ENCODE measurements around the gene CPNE5. TPM values are rescaled to one million over a fixed set of nuclear protein-coding genes. Genes with fewer than 3 reads are reported as not detected.
A peak's percentile ranks its signal among the peaks of the same experiment; 100 is the strongest.

Gene CPNE5
- total RNA-seq, 1 donor from 2014 or later: 0.54 TPM

DNA sequence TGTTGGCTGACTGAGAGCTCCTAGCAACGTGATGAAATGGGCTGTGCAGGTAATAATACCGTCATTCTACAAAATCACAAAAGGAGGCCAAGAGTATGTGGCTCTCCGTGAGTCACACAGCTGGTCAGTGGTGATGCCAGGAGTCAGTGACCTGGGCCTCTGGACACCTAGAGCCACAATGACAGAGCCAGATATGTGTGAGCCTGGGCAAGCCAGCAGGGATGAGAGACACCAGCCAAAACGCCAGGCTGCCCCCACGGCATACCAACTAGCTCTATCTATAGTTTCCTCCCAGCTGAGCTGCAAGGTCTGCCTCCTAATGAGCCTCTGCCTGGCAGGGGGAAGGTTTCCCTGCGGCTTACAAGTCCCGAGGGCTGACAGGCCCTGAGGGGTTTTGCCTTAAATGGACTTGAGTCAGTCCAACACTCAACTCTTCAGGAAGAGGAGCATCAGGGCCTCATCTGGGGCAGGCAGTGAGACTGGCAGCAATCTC is 70.0 kb downstream of the CPNE5 start:
- Mint-ChIP-seq H3K27me3 (ENCODE audit: insufficient read depth) (no peaks in the 10 kb centered on the region), H3K9me3 (no peaks in the 10 kb centered on the region), H3K4me1 (ENCODE audit: low read depth) (peaks cover 45% of the 10 kb centered on the region), H3K4me3 (peak overlapping the region; percentile 61), H3K27ac (peak overlapping the region; percentile 90), H3K36me3 (ENCODE audit: low read depth) (peaks cover 2% of the 10 kb centered on the region)
- intact Hi-C loops (cut with micrococcal nuclease): loop anchor here (1.0 kb wide), 1 partner anchor 14 kb away; no protein-coding TSS in a partner anchor
- DNase-seq (ENCODE audit: low spot score): no peak

DNA sequence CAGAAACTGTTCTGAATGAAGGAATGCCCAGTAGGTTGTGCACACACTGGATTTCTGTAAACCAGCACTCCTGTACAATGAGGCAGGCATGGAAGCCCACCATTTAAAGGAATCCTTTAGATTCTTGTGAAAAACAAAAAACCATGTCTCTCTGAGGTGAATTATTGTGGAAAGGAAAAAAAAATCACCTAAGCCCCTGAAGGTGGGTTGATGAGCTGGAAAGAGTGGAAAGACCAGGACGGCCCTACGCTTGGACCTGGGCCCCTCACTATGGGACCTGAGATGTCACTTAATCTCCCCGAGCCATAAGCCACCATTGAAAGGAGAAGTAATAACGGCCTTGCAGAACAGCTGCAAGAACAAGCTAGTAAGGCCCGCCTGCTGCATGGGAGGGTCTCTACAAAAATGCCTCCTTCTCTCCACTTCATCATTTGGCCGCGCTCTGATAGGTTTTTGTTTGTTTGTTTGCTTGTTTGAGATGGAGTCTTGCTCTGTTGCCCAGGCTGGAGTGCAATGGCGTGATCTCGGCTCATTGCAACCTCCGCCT is 72.8 kb downstream of the CPNE5 start:
- DNase-seq (ENCODE audit: low spot score): no peak
- no peak overlapping the region for H3K27ac Mint-ChIP-seq
- peaks cover 2% of the 10 kb centered on the region for H3K36me3 Mint-ChIP-seq (ENCODE audit: low read depth)
- H3K4me3 Mint-ChIP-seq: no peak overlapping the region
- H3K4me1 Mint-ChIP-seq (ENCODE audit: low read depth): peaks cover 45% of the 10 kb centered on the region
- H3K9me3 Mint-ChIP-seq: no peaks in the 10 kb centered on the region
- intact Hi-C loops (cut with micrococcal nuclease): loop anchor here (1.0 kb wide), 6 partner anchors 16 to 444 kb away; partner anchors contain the start of gene C6orf89
- no peaks in the 10 kb centered on the region for H3K27me3 Mint-ChIP-seq (ENCODE audit: insufficient read depth)

- no peak overlapping the region for H3K4me3 Mint-ChIP-seq
- no peak overlapping the region for H3K27ac Mint-ChIP-seq
- no peaks in the 10 kb centered on the region for H3K9me3 Mint-ChIP-seq
- intact Hi-C loops (cut with micrococcal nuclease): loop anchor here (1.0 kb wide), 6 partner anchors 17 to 445 kb away; partner anchors contain the start of gene C6orf89
- H3K36me3 Mint-ChIP-seq (ENCODE audit: low read depth): peaks cover 2% of the 10 kb centered on the region
- no peaks in the 10 kb centered on the region for H3K27me3 Mint-ChIP-seq (ENCODE audit: insufficient read depth)
- peaks cover 39% of the 10 kb centered on the region for H3K4me1 Mint-ChIP-seq (ENCODE audit: low read depth)
- DNase-seq (ENCODE audit: low spot score): peak; percentile 79
These were observed 73.4 kb downstream of the CPNE5 start for GRCh38 chr6:36765594-36766398.

DNA sequence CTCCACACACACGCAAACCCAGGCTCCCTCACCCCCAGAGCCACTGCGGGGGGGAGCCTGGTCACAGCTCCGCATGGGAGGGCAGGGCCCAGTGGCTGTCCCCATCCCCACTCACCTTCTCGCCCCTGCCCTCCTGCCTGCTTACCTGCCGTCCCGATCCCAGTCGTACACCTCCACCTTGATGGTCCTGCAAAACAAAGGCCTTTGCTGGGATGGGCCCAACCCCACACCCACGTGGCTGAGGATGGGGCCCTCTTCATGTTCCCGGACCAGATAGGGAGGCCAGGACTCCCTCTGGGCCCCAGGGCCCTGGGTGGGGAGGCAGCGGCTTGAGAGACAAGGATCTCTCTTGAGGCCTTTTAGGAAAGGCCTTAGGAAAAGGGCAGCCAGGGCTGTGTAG is 74.1 kb downstream of the CPNE5 start:
- H3K27me3 Mint-ChIP-seq (ENCODE audit: insufficient read depth): no peaks in the 10 kb centered on the region
- H3K4me1 Mint-ChIP-seq (ENCODE audit: low read depth): peaks cover 33% of the 10 kb centered on the region
- no peak for DNase-seq (ENCODE audit: low spot score)
- no peaks in the 10 kb centered on the region for H3K9me3 Mint-ChIP-seq
- peaks cover 2% of the 10 kb centered on the region for H3K36me3 Mint-ChIP-seq (ENCODE audit: low read depth)
- H3K27ac Mint-ChIP-seq: no peak overlapping the region
- intact Hi-C loops (cut with micrococcal nuclease): no loop called here
- no peak overlapping the region for H3K4me3 Mint-ChIP-seq

GRCh38 chr6:36762123-36762522 is 77.1 kb downstream of the CPNE5 start:
- H3K27ac Mint-ChIP-seq: no peak overlapping the region
- peaks cover 29% of the 10 kb centered on the region for H3K4me1 Mint-ChIP-seq (ENCODE audit: low read depth)
- H3K36me3 Mint-ChIP-seq (ENCODE audit: low read depth): peaks cover 2% of the 10 kb centered on the region
- no peak overlapping the region for H3K4me3 Mint-ChIP-seq
- no peaks in the 10 kb centered on the region for H3K9me3 Mint-ChIP-seq
- no peak for DNase-seq (ENCODE audit: low spot score)
- intact Hi-C loops (cut with micrococcal nuclease): no loop called here
- no peaks in the 10 kb centered on the region for H3K27me3 Mint-ChIP-seq (ENCODE audit: insufficient read depth)

DNA sequence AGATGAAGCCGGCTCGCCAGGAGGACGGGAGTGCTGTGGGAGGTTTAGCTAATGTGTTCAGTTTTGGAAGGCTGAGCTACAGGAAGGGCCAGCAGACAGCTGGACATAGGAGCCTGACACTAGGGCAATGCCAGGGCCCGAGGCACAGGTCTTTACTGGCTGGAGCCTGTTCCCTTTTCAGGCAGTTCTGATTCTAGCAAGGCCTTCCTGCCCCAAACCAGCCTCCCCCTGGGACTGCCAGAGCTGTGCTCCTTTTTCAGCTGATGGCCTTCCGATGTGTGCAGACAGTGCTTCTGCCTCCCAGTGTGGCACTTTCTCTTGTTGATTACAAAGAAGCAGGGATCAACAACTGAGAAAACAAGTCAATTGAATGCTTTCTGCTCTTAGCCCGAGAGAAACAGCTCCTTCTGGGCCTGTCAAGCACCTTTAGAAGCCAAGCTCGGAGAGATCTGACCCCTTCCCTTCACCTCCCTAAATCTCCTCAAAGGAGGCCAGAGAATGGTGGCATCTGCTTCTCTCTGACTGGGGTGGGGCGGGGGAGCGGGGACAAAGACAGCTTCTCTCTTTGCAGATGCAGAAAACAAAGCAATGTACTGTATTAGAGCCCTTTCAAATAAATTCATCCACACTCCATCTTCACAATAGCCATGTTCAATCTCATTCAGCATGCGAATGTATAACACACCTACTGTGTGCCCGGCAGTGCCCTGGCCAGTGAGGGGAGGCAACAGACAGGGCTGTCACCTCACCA is 78.4 kb downstream of the CPNE5 start:
- Mint-ChIP-seq H3K4me1 (ENCODE audit: low read depth) (peaks cover 35% of the 10 kb centered on the region), H3K27ac (no peak overlapping the region), H3K27me3 (ENCODE audit: insufficient read depth) (no peaks in the 10 kb centered on the region), H3K36me3 (ENCODE audit: low read depth) (no peaks in the 10 kb centered on the region), H3K4me3 (no peak overlapping the region), H3K9me3 (no peaks in the 10 kb centered on the region)
- DNase-seq (ENCODE audit: low spot score): no peak
- intact Hi-C loops (cut with micrococcal nuclease): no loop called here

GRCh38 chr6:36759148-36759759 is 80.0 kb downstream of the CPNE5 start:
- no peaks in the 10 kb centered on the region for H3K9me3 Mint-ChIP-seq
- no peaks in the 10 kb centered on the region for H3K27me3 Mint-ChIP-seq (ENCODE audit: insufficient read depth)
- intact Hi-C loops (cut with micrococcal nuclease): loop anchor here (1.0 to 5.0 kb wide), 11 partner anchors 24 to 448 kb away; partner anchors contain the start of genes KCTD20, PIM1, PXT1 and STK38
- H3K27ac Mint-ChIP-seq: peak overlapping the region; percentile 61
- no peak overlapping the region for H3K4me3 Mint-ChIP-seq
- DNase-seq (ENCODE audit: low spot score): peak; percentile 76
- H3K4me1 Mint-ChIP-seq (ENCODE audit: low read depth): peaks cover 49% of the 10 kb centered on the region
- H3K36me3 Mint-ChIP-seq (ENCODE audit: low read depth): peaks cover 4% of the 10 kb centered on the region

DNA sequence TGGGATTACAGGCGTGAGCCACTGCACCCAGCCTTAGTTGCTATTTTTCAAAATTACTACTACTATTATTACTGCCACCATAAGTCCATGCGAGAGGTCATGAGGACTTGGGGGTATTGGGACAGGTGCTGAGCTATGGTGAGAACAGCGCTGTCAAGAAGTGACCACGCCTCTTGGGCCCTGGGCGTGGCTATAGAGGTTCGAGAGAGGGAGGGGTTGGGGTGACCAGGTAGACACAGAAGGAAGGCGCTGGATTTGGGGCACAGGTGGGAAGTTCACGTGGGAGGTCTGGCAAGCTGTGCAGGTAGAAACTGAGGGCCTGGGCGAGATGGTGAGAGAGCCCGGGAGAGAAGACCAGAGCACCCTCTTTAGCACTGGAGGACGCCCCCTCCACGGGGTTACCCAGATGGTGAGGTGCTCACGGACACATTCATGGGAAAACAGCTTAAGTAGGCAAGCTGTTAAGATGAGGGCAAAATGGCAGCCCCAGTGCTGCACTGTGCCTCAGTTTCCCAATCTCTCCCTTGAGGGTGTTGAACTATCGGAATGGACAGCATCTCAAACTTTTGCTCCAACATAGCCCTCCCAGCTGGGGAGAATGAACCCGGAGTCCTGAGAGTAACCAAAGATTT is 80.6 kb downstream of the CPNE5 start:
- no peaks in the 10 kb centered on the region for H3K9me3 Mint-ChIP-seq
- H3K4me1 Mint-ChIP-seq (ENCODE audit: low read depth): peaks cover 55% of the 10 kb centered on the region
- H3K4me3 Mint-ChIP-seq: no peak overlapping the region
- intact Hi-C loops (cut with micrococcal nuclease): loop anchor here (1.0 to 5.0 kb wide), 11 partner anchors 23 to 449 kb away; partner anchors contain the start of genes KCTD20, PIM1, PXT1 and STK38
- H3K27ac Mint-ChIP-seq: no peak overlapping the region
- no peak for DNase-seq (ENCODE audit: low spot score)
- no peaks in the 10 kb centered on the region for H3K27me3 Mint-ChIP-seq (ENCODE audit: insufficient read depth)
- H3K36me3 Mint-ChIP-seq (ENCODE audit: low read depth): peaks cover 4% of the 10 kb centered on the region

GRCh38 chr6:36757943-36758508 is 81.2 kb downstream of the CPNE5 start:
- Mint-ChIP-seq H3K4me1 (ENCODE audit: low read depth) (peaks cover 61% of the 10 kb centered on the region), H3K4me3 (no peak overlapping the region), H3K27ac (no peak overlapping the region), H3K27me3 (ENCODE audit: insufficient read depth) (no peaks in the 10 kb centered on the region), H3K36me3 (ENCODE audit: low read depth) (peaks cover 4% of the 10 kb centered on the region), H3K9me3 (no peaks in the 10 kb centered on the region)
- intact Hi-C loops (cut with micrococcal nuclease): loop anchor here (5.0 kb wide), 5 partner anchors 211 to 449 kb away; partner anchors contain the start of genes KCTD20, PIM1, PXT1 and STK38
- no peak for DNase-seq (ENCODE audit: low spot score)

- intact Hi-C loops (cut with micrococcal nuclease): loop anchor here (5.0 kb wide), 5 partner anchors 210 to 450 kb away; partner anchors contain the start of genes KCTD20, PIM1, PXT1 and STK38
- Mint-ChIP-seq H3K27me3 (ENCODE audit: insufficient read depth) (no peaks in the 10 kb centered on the region), H3K27ac (peak overlapping the region; percentile 11), H3K4me1 (ENCODE audit: low read depth) (peaks cover 69% of the 10 kb centered on the region), H3K9me3 (no peaks in the 10 kb centered on the region), H3K36me3 (ENCODE audit: low read depth) (peaks cover 4% of the 10 kb centered on the region), H3K4me3 (peak overlapping the region; percentile 20)
- peak; percentile 14 for DNase-seq (ENCODE audit: low spot score)
These were observed 82.0 kb downstream of the CPNE5 start for GRCh38 chr6:36757206-36757605.

GRCh38 chr6:36756786-36757185 is 82.5 kb downstream of the CPNE5 start:
- Mint-ChIP-seq H3K4me3 (peak overlapping the region; percentile 20), H3K27me3 (ENCODE audit: insufficient read depth) (no peaks in the 10 kb centered on the region), H3K27ac (peak overlapping the region; percentile 88), H3K9me3 (no peaks in the 10 kb centered on the region), H3K4me1 (ENCODE audit: low read depth) (peaks cover 73% of the 10 kb centered on the region), H3K36me3 (ENCODE audit: low read depth) (peaks cover 4% of the 10 kb centered on the region)
- DNase-seq (ENCODE audit: low spot score): no peak
- intact Hi-C loops (cut with micrococcal nuclease): loop anchor here (5.0 kb wide), 5 partner anchors 209 to 451 kb away; partner anchors contain the start of genes KCTD20, PIM1, PXT1 and STK38
